Measurements from ENCODE around the gene SCUBE1.

DNA sequence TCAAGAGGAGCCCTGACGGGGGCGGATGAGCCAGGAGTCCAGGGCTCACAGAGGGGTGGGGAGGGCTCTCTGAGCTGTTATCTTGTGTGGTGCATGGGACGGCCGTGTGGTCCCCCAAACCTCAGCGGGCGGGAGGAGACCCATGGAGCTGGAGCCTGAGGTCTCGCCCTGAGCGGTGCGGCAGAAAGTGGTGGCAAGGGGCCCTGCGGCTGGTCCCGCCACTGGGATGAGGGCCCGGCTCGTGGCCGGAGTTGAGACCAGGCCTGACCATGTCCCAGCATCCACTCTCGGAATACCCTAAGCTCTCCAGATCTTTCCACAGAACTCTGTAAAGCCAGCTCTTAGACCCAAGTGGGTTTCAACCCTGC, 133.7 kb downstream of the SCUBE1 start:
- TF ChIP-seq, protein P1, sequence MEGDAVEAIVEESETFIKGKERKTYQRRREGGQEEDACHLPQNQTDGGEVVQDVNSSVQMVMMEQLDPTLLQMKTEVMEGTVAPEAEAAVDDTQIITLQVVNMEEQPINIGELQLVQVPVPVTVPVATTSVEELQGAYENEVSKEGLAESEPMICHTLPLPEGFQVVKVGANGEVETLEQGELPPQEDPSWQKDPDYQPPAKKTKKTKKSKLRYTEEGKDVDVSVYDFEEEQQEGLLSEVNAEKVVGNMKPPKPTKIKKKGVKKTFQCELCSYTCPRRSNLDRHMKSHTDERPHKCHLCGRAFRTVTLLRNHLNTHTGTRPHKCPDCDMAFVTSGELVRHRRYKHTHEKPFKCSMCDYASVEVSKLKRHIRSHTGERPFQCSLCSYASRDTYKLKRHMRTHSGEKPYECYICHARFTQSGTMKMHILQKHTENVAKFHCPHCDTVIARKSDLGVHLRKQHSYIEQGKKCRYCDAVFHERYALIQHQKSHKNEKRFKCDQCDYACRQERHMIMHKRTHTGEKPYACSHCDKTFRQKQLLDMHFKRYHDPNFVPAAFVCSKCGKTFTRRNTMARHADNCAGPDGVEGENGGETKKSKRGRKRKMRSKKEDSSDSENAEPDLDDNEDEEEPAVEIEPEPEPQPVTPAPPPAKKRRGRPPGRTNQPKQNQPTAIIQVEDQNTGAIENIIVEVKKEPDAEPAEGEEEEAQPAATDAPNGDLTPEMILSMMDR (conservative IDR thresholded peaks at IDR 0.05; ENCODE audit: low read length) = no peak
- no peak for TF ChIP-seq EZH2phosphoT487 (IDR thresholded peaks at IDR 0.05; ENCODE audit: borderline replicate concordance)

All from Loucy (cell line).